HG03280 (cell line): Measurements from ENCODE around the gene AK3.

Experiments
- ATAC-seq: cut with Tn5 transposase; IDR thresholded peaks from one replicate; pipeline ENCODE4 v1.9.1; 2021; ENCODE audit warnings: mild to moderate bottlenecking, moderate library complexity; ENCODE audit not compliant: unreplicated experiment

The AK3 gene

DNA sequence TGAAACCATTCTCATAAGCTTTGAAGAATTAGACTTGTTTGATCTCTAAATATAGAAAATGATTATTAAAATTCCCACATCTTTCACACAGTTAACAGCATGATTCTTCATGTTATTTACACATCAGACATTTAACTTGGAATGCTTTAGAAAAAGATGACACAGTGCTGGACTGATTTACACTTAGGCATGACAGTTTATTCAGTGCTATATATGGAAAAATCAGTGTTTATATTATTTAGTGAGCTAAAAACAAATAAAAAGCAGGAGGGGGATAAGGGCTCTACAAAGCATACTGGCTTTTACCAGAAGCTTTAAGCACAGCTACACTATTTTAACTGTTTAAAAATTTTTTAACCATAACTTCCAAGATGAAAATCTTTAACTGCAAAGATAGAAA is 31.6 kb downstream of the AK3 start:
- no peak for ATAC-seq

DNA sequence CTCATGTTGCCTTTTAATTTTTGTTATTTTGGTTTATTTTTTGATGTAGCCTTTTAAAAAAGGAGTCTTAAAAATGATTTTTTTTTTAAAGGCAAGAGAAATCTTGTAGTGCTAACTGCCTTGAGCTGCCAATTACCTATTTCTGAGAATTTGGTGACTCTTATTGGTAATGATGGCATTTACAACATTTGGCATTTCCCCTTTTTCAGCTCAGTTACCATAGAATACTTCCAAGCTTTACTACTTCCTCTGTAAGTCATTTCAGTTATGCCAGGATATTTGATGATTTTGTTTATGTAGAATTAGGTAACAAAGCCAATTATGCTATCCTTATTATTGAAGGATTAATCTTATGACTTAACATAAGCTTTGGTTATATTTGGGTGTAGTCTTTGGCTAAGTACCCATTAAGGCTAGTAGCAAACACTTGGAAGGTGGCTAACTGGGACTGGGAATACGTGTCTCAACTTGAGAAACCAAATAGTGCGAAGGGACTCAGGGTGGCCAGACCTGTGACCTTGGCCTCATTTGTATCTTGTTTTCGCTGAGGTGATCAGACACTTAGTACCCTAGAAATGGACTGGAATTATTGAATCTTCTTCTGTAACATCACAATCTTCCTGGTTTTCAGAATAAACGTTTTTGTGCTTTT is 33.9 kb downstream of the AK3 start:
- ATAC-seq: no peak

DNA sequence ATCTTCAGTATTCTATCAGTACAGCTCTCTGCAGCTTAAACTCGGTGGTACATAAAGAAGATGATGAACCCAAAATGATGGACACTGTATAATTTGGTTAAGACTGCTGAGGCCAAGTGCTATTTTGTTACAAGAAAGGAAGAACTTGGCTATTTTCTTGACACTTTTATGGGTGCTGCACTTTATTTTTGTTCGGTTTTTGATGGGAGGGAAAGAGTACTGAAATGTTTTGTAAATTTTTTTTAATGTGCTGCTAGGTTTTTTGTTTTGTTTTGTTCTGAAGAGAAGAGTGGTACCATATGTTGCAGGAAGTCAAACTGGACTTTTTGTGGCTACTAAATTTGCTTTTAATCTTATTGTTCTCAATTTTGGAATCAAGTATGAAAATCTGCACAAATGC is 35.0 kb downstream of the AK3 start:
- no peak for ATAC-seq

DNA sequence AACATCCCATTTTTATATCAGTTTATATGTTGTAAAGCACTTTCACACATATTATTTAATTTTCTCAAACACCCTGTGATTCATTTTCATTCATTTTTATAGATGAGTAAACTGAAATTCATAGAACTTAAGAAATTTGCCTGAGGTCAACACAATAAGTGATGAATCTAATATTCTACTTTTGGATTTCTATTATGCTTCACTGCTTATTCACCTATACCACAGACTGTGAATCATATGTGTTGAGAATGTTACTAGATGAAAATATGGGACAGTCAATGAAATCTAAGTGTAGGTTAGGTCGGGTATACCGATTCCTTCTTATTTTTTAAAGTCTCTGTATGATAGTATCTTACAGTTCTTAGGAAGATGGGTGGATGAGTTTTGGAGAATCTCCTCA is 36.9 kb downstream of the AK3 start:
- ATAC-seq: no peak

DNA sequence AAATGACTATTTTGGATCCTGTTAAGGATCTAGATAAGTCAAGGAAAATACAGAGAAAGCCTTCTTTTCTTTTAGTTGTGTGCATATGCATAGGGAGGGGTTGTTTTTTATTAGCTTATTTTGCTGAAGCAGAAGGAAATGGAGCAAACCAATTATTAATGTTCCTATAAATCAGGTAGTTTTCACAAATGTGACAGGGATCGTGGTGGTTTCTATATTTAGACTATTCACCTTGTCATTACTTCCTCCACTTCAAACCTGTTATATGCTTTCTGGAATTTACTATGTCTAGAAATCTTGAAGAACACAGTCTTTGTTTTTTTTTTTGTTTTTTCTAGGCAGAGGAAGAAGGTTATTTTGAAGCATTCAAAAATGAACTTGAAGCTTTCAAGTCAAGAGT is 39.5 kb downstream of the AK3 start:
- no peak for ATAC-seq

DNA sequence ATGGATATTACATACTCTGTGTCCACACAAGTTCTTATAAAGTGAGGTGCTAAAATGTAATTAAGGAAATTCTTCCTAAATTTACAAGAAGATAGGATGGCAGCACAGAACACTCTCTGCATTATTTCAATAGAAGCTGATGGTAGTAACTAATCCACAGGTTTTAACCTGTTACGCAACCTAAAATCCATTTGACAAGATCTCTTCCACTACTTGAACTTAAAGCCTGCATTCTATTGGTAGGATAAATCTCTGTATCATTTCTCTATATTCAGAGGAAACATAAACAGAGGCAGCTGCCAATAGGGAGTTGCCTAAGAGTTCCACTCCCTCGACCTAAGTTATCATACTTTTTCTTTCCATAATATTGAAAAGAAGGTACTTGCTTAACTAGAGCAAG is 40.1 kb downstream of the AK3 start:
- no peak for ATAC-seq

DNA sequence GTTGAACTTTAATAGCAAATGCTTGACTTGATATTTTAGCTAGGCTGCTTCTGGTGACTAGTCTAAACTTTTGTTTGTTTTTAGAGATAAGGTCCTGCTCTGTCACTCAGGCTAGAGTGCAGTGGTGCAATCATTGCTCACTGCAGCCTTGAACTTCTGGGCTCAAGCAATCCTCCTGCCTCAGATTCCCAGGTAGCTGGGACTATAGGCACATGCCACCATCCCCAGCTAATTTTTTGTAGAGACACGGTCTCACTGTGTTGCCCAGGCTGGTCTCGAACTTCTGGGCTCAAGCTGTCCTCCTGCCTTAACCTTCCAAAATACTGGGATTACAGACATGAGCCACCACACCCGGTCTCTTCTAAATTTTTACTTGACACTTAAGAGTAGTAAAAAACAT is 40.9 kb downstream of the AK3 start:
- ATAC-seq: no peak

DNA sequence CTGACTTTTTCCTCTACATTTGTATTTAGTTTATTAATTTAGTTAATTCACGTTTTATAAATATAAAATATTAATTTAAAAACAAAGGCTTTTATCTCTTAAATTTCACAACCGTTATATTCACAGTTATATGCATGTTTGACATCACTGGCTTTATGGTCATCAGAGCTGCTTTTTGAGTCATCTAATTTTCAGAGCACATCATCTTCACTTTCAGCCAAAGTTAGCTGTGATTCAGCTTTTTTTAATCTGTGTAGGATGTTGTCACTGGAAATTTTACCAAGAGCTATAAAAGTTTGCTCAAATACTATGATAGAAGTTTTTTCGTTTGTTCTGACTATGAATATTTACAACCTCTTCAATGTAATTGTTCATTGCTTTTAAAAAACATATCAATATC is 49.2 kb downstream of the AK3 start:
- ATAC-seq: no peak

DNA sequence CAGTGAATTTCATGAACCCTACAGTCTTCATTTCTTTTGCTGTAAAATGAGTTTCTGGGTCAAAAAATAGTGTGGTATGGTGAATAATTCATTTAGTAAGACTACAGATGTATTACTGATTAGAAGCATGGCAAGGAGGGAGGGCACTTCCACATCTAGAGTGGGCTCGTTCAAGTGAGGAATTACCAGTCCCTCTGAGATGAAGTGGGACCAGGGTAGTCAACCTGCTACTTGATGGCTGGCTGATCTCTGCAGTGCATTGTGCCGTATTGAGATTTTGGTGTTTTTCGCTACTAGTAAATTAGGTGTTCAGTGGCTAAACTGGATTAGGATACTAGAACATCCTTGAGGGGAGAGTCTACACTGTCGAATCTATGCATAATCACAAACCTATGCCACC is 50.9 kb downstream of the AK3 start:
- ATAC-seq: peak; percentile 39

DNA sequence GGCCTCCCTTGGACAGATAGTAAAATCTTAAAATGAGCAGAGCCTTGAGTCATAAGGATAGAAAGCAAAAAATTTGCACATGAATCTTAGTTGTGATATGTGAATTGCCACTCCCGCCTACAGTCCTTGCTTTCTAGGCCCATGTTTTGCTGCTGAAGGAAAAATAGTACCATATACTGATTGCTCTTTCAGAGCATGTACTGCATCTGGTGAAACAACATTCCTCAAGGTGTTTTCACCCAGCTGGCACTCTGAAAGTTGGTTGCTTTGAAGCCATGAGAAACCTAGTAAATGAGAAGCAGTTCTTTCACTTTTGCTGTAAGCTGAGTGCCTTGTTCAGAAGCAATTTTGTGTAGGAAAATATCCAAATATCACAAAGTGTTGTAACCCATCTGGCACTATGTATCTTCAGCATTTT is 51.3 kb downstream of the AK3 start:
- ATAC-seq: peak; percentile 61

DNA sequence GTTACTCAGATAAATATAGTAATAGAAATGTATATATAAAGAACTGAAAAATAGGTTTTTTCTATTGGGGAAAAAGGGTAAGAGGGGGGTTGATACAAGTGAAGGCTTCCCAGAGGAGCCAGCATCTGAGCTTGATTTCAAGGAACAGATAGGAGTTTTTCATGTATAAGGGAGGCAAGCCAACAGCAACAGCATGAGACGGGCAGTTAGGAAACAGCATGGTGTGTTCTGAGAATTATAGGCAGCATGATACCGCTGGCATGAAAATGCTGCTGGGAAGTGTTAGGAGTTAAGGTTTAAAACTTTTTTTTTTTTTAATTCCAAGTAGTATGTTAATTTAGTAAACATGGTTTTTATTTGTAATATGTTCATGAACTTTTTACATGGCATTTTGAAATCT is 52.0 kb downstream of the AK3 start:
- no peak for ATAC-seq

DNA sequence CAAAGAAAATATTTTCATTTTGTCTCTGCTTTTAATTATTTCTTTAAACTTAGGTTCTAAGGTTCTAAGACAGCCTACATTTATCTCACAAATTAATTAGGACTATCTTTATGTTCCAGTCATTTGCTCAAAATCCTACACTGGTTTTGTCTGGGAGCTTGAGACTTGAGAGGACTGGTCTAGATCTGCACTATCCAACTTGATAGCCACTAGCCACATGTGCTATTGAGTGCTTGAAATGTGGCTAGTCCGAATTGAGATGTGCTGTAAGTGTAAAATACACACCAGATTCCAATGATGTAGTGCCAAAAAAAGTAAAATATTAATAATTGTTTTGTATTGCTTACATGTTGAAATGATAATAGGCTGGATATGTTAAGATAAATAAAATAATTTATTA is 54.4 kb downstream of the AK3 start:
- no peak for ATAC-seq

DNA sequence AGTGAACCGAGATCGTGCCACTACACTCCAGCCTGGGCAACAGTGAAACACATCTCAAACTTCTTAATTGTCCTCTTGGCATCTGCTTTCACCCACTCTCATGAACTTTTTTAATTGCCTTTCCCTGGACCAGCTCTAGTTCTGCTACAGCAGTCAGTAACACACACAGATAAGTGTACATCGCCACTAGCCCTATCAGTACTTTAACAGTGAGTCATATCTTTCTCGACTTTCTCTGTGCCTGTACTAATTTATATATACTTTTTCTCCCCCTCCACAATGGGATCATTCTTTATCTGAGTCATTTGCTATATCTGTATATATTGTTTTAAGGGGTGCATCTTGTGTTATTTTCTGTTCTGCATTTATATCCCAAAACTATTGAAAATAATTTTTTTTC is 54.9 kb downstream of the AK3 start:
- ATAC-seq: no peak

DNA sequence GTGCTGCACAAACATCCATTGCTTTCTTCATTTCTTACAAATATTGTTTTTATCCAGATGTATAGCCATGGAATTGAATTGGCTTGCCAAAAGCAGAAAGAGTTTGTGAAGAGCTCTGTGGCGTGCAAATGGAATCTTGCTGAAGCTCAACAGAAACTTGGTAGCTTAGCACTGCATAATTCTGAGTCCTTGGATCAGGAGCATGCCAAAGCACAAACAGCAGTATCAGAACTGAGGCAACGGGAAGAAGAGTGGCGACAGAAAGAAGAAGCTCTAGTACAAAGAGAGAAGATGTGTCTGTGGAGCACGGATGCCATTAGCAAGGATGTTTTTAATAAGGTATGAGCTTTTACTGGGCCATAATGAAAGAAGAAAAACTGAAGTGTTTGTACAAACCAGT is 56.2 kb downstream of the AK3 start:
- no peak for ATAC-seq

DNA sequence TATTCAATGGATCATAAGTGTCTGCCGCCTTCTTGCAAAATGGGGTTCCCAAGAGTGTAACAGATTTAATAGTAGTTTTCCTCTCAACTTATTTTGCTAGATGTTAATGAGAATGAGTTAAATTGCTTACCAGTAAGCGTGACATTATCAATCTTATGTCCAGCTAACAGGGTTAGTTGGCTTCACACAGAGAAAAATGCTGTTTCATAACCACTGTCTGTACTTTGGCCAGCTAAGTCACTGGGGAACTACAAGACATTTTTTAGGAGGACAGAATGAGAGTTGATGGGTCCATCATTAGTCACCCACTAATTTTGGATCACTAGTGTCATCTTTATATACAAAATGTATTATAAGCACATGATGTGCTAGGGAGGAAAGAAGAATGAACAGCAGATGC is 60.3 kb downstream of the AK3 start:
- no peak for ATAC-seq

DNA sequence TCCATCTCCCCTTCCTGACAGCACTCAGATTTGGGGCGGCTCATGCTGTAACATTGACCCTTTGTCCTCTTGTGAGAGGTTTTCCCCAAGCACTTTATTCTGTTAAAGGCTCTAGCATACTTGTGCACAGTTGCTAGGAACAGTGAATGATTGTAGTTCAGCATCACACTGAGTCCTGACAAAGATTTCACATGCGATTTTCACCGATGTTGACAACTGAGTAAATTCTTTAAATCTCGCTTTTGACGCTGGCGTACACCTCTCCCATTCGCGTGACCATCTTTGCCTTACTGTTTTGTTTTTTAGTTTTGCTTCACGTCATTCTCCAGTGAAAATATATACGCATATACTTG is 60.9 kb downstream of the AK3 start:
- ATAC-seq: no peak

DNA sequence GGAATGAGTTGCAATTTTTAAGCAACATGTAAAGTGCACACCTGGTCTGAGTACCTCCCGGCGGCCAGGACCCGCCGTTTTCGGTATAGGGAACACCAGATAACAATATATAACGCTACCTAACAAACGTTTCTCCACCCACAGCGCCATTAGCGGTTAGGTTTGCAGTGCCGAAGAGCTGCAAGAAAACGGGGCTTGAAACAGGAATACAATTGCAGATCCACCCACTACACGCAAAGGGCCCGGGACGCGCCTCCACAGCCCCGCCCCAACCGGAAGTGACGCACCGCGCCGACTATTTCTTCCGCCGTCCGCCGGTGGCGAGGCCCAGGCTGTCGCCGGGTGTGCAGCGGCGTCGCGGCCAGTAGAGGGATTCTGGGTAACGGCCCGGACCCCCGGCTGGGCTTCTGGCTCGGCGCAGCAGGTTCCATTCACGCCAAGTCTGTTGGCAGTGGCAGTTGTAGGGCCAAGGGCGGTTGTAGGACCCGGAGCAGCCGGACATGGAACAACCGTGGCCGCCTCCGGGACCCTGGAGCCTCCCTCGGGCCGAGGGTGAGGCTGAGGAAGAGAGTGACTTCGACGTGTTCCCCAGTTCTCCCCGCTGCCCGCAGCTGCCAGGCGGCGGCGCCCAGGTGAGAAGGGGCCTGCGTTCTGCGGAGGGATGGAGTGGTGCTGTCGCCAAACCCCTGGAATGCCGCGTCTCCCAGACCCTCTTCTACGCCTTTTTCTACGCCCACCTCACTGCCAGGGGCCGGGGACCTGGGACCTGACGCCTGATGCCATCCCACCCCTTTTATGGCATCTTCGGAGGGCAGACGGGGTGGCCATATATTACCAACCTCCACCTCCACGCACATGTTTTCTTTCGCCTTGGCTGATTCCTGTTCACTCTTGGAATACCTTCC is 61.5 kb downstream of the AK3 start, which contains the start of gene CDC37L1:
CDC37L1 (plus strand) TSS at position 302 of the 905 bp plus-strand sequence; CDS start at position 501, 199 bp downstream.
- ATAC-seq: peak; percentile 96

DNA sequence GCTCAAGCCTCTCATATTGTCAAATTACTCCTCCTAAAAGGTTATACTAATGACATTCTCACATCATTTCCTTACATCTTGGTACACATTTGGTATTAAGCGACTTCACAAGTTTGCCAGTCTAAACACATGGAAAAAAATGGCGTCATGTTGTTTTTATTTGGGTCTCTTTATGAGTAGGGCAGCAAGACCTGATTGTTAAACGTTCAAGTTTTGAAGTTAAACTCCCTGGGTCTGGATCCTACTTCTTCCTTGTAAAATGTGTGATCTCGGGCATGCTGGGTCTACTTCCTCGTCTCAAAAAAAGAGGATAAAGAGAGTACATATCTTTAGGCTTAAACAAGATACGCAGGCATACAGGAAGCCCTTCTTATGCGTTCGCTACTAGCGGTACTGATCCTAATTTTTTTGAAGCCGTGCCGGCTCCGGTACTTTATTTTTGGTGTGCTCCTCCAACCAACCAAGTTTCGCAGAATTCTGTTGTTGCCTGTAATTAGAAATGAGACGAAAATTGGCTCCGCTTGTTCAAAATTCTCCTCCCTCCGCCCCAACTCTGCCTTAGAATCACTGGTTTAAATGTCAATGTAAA is 62.2 kb downstream of the AK3 start:
- ATAC-seq: peak; percentile 14

DNA sequence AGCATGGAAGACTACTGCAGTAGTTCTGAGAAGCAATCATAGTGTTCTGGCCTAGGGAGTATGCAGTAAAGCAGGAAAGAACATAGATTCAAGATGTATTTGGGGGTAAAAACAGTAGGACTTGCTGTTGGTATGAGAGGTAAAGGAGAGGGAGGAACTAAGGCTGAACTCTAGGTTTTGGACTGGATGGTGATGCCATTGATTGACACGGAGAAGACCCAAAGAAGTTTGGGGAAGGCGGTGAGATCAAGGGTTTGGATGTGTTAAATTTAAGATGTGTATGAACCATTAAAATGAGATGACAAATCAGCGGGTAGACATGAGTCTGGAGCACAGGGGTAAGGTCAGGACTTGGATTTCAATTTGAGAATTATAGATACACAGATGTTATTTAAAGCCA is 63.6 kb downstream of the AK3 start:
- ATAC-seq: no peak

DNA sequence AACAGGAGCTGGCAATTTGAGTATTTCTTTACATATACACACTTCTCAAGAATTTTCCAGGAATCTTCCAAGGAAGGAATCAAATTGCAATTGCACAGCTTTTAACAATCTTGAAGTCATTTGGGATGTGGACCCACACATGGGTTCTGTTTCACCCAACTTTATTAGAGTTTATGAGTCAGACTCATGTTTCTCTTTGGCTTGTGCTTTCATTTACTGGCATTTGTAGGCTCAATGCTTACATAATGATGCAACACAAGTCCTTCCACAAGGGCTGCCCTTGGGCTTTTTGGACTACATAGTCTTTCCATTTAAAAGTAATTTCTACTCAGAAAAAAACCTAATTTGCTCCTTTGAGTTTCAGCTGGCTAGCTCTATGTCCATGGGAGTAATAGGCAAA is 66.2 kb downstream of the AK3 start:
- ATAC-seq: no peak

DNA sequence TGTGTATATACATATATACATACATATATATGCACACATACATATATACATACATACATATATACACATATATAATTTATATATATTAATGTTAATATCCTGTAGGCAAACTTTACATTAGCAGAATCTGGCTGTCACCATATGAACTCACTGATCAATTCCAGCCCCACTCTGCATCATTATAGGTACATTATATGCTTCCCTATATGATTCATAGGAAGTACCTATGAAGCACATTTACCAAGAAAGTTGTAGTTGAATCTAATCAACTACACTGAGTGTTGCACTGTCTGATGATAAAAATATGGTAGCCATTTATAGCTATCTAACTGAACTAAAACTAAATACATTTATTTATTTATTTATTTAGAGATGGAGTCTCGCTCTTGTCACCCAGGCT is 69.3 kb downstream of the AK3 start:
- ATAC-seq: no peak

DNA sequence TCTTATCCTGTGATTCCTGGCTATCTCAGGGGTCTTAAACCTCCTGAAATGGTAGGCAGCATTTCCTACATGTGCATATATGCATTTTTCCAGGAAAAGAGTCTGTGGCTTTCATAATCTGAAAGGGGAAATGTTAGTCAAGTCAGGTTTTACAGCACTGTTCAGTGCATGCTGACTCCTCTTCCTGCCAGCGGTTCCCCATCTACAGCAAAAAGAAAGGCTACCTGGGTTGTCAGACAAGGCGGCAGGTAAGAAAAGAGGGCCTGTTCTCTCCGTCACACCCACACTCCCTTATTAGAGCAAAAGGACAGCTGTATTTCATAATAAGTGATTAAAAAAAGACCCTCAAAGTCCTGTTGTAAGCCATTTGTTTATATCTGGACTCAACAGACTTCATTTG is 70.4 kb downstream of the AK3 start:
- ATAC-seq: no peak
